Dendritic cell treated with granulocyte-macrophage colony-stimulating factor and Interleukin-4, amounts not matched to agents 40 ng/mL and 50 ng/mL, for 4 days (primary cell): Measurements from ENCODE around the gene AKTIP.
A peak's percentile ranks its signal among the peaks of the same experiment; 100 is the strongest.
"Not testable (repeated sequence)": the region's sequence is repeated elsewhere in the genome, so short reads cannot be mapped to it uniquely, and the experiment has no call there.

Experiments used
- H3K27ac Mint-ChIP-seq: one replicate; pipeline ENCODE4 v1.8.0; 2022; ENCODE audit warnings: mild to moderate bottlenecking, mixed read lengths
- H3K27me3 Mint-ChIP-seq: one replicate; pipeline ENCODE4 v1.8.0; 2022; ENCODE audit warnings: mild to moderate bottlenecking, mixed read lengths
- H3K36me3 Mint-ChIP-seq: one replicate; pipeline ENCODE4 v1.8.0; 2022; ENCODE audit warnings: low read depth, mixed read lengths
- H3K4me1 Mint-ChIP-seq: one replicate; pipeline ENCODE4 v1.8.0; 2022; ENCODE audit warnings: low read depth, mixed read lengths
- H3K4me3 Mint-ChIP-seq: one replicate; pipeline ENCODE4 v1.8.0; 2022; ENCODE audit warnings: mild to moderate bottlenecking, moderate library complexity, mixed read lengths
- H3K9me3 Mint-ChIP-seq: one replicate; pipeline ENCODE4 v1.8.0; 2022; ENCODE audit warnings: mixed read lengths
- intact Hi-C: fragments of 100-400 bp; cut with micrococcal nuclease; formaldehyde crosslinking; loops from one replicate; pipeline ENCODE4 v1.15.0; 2022

The AKTIP gene

GRCh38 chr16:53528797-53529196 is 25.8 kb upstream of the AKTIP start:
- Mint-ChIP-seq H3K4me3 (no peak overlapping the region), H3K4me1 (no peaks in the 10 kb centered on the region), H3K27me3 (peaks cover 2% of the 10 kb centered on the region), H3K36me3 (no peaks in the 10 kb centered on the region), H3K27ac (no peak overlapping the region), H3K9me3 (no peaks in the 10 kb centered on the region)
- intact Hi-C loops, result no loop called here

- H3K27me3 Mint-ChIP-seq, result peaks cover 14% of the 10 kb centered on the region
- no peak overlapping the region for H3K4me3 Mint-ChIP-seq
- peaks cover 6% of the 10 kb centered on the region for H3K4me1 Mint-ChIP-seq
- H3K36me3 Mint-ChIP-seq, result no peaks in the 10 kb centered on the region
- H3K9me3 Mint-ChIP-seq, result no peaks in the 10 kb centered on the region
- no peak overlapping the region for H3K27ac Mint-ChIP-seq
- intact Hi-C loops, result no loop called here
These were observed 21.1 kb upstream of the AKTIP start for GRCh38 chr16:53523971-53524548.

GRCh38 chr16:53523126-53523804 is 20.3 kb upstream of the AKTIP start:
- Mint-ChIP-seq H3K27me3 (peaks cover 19% of the 10 kb centered on the region), H3K27ac (no peak overlapping the region), H3K4me1 (peaks cover 14% of the 10 kb centered on the region), H3K4me3 (no peak overlapping the region), H3K36me3 (no peaks in the 10 kb centered on the region), H3K9me3 (no peaks in the 10 kb centered on the region)
- intact Hi-C loops, result no loop called here

GRCh38 chr16:53519417-53520091 is 16.5 kb upstream of the AKTIP start:
- no peaks in the 10 kb centered on the region for H3K36me3 Mint-ChIP-seq
- H3K9me3 Mint-ChIP-seq, result no peaks in the 10 kb centered on the region
- intact Hi-C loops, result no loop called here
- no peak overlapping the region for H3K4me3 Mint-ChIP-seq
- H3K27ac Mint-ChIP-seq, result no peak overlapping the region
- peaks cover 34% of the 10 kb centered on the region for H3K27me3 Mint-ChIP-seq
- peaks cover 21% of the 10 kb centered on the region for H3K4me1 Mint-ChIP-seq

GRCh38 chr16:53518550-53519416 is 15.8 kb upstream of the AKTIP start:
- H3K4me1 Mint-ChIP-seq, result peaks cover 21% of the 10 kb centered on the region
- H3K27me3 Mint-ChIP-seq, result peaks cover 36% of the 10 kb centered on the region
- intact Hi-C loops, result no loop called here
- H3K36me3 Mint-ChIP-seq, result no peaks in the 10 kb centered on the region
- H3K4me3 Mint-ChIP-seq, result peak overlapping the region; percentile 30
- H3K9me3 Mint-ChIP-seq, result no peaks in the 10 kb centered on the region
- no peak overlapping the region for H3K27ac Mint-ChIP-seq

GRCh38 chr16:53517851-53518250 is 14.8 kb upstream of the AKTIP start:
- Mint-ChIP-seq H3K36me3 (no peaks in the 10 kb centered on the region), H3K4me1 (peaks cover 21% of the 10 kb centered on the region), H3K4me3 (no peak overlapping the region), H3K9me3 (peaks cover 3% of the 10 kb centered on the region), H3K27me3 (peaks cover 38% of the 10 kb centered on the region), H3K27ac (no peak overlapping the region)
- intact Hi-C loops, result no loop called here

- no peak overlapping the region for H3K27ac Mint-ChIP-seq
- peaks cover 21% of the 10 kb centered on the region for H3K4me1 Mint-ChIP-seq
- peaks cover 8% of the 10 kb centered on the region for H3K9me3 Mint-ChIP-seq
- intact Hi-C loops, result no loop called here
- H3K4me3 Mint-ChIP-seq, result no peak overlapping the region
- peaks cover 45% of the 10 kb centered on the region for H3K27me3 Mint-ChIP-seq
- no peaks in the 10 kb centered on the region for H3K36me3 Mint-ChIP-seq
These were observed 12.8 kb upstream of the AKTIP start for GRCh38 chr16:53515811-53516210.

- Mint-ChIP-seq H3K9me3 (peaks cover 8% of the 10 kb centered on the region), H3K4me3 (no peak overlapping the region), H3K27me3 (peaks cover 42% of the 10 kb centered on the region), H3K36me3 (no peaks in the 10 kb centered on the region), H3K4me1 (peaks cover 21% of the 10 kb centered on the region), H3K27ac (no peak overlapping the region)
- intact Hi-C loops, result no loop called here
These were observed 12.2 kb upstream of the AKTIP start for GRCh38 chr16:53515259-53515658.

- H3K9me3 Mint-ChIP-seq, H3K27ac Mint-ChIP-seq, H3K4me3 Mint-ChIP-seq, intact Hi-C loops, H3K4me1 Mint-ChIP-seq, H3K36me3 Mint-ChIP-seq: not testable (repeated sequence)
- peaks cover 33% of the 10 kb centered on the region for H3K27me3 Mint-ChIP-seq
These were observed 9.8 kb upstream of the AKTIP start for GRCh38 chr16:53512795-53513194.

- Mint-ChIP-seq H3K4me1 (no peaks in the 10 kb centered on the region), H3K36me3 (no peaks in the 10 kb centered on the region)
These were observed 8.6 kb upstream of the AKTIP start for GRCh38 chr16:53511403-53512280.

GRCh38 chr16:53511084-53511402 is 8.0 kb upstream of the AKTIP start:
- Mint-ChIP-seq H3K4me1 (no peaks in the 10 kb centered on the region), H3K27me3 (peaks cover 31% of the 10 kb centered on the region), H3K9me3 (peaks cover 8% of the 10 kb centered on the region), H3K36me3 (no peaks in the 10 kb centered on the region), H3K27ac (no peak overlapping the region), H3K4me3 (no peak overlapping the region)
- intact Hi-C loops, result no loop called here

More at GRCh38 chr16:53511403-53512280, 8.6 kb upstream of the AKTIP start:
- H3K9me3 Mint-ChIP-seq, result peaks cover 8% of the 10 kb centered on the region
- intact Hi-C loops, result no loop called here
- H3K4me3 Mint-ChIP-seq, result no peak overlapping the region
- peaks cover 25% of the 10 kb centered on the region for H3K27me3 Mint-ChIP-seq
- no peak overlapping the region for H3K27ac Mint-ChIP-seq

GRCh38 chr16:53510704-53511070 is 7.7 kb upstream of the AKTIP start:
- Mint-ChIP-seq H3K9me3 (peaks cover 8% of the 10 kb centered on the region), H3K4me1 (no peaks in the 10 kb centered on the region), H3K27ac (no peak overlapping the region), H3K27me3 (peaks cover 30% of the 10 kb centered on the region), H3K4me3 (no peak overlapping the region), H3K36me3 (no peaks in the 10 kb centered on the region)
- intact Hi-C loops, result no loop called here

- Mint-ChIP-seq H3K27me3 (peaks cover 31% of the 10 kb centered on the region), H3K27ac (no peak overlapping the region), H3K36me3 (no peaks in the 10 kb centered on the region), H3K4me3 (no peak overlapping the region), H3K4me1 (no peaks in the 10 kb centered on the region), H3K9me3 (peaks cover 8% of the 10 kb centered on the region)
- intact Hi-C loops, result no loop called here
These were observed 7.1 kb upstream of the AKTIP start for GRCh38 chr16:53509906-53510703.
